Measurements from ENCODE around the gene SNX12.

SNX12 gene

DNA sequence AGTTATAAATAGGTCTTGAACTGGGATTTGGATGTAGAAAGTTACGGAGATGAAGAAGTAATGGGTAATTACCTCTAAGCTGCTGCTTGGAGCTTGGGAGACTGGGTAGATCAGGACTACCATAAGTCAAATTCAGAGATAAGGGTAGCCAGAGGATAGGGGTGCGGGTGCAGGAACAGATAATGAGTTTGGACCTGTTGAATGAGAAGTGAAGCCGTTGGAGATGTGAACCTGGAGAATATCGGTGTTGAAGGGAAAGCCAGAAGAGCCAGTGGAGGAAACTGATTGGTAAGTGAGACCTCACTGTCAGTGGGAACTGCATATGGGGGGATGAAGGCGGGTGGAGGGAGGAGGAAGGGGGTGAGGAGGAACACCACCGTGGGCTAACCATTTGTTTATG is 26.9 kb upstream of the SNX12 start:
- no peaks in the 10 kb centered on the region for H3K79me2 ChIP-seq
- H3K27me3 ChIP-seq (ENCODE audit: control insufficient read depth, insufficient read depth, low read length), result no peaks in the 10 kb centered on the region
- H3K4me2 ChIP-seq (ENCODE audit: low read length), result peak overlapping the region; percentile 68
- no peaks in the 10 kb centered on the region for H3K4me1 ChIP-seq
- peak overlapping the region; percentile 78 for H2AFZ ChIP-seq
- H3K9ac ChIP-seq, result no peak overlapping the region
- no peaks in the 10 kb centered on the region for H3K36me3 ChIP-seq (ENCODE audit: control insufficient read depth, insufficient read depth, low read length)
- peak overlapping the region; percentile 68 for H3K4me3 ChIP-seq (ENCODE audit: low read depth, low read length)
- H3K27ac ChIP-seq, result no peak overlapping the region
- no peaks in the 10 kb centered on the region for H3K9me3 ChIP-seq (ENCODE audit: control insufficient read depth, low read length)
- TF ChIP-seq, protein P1, sequence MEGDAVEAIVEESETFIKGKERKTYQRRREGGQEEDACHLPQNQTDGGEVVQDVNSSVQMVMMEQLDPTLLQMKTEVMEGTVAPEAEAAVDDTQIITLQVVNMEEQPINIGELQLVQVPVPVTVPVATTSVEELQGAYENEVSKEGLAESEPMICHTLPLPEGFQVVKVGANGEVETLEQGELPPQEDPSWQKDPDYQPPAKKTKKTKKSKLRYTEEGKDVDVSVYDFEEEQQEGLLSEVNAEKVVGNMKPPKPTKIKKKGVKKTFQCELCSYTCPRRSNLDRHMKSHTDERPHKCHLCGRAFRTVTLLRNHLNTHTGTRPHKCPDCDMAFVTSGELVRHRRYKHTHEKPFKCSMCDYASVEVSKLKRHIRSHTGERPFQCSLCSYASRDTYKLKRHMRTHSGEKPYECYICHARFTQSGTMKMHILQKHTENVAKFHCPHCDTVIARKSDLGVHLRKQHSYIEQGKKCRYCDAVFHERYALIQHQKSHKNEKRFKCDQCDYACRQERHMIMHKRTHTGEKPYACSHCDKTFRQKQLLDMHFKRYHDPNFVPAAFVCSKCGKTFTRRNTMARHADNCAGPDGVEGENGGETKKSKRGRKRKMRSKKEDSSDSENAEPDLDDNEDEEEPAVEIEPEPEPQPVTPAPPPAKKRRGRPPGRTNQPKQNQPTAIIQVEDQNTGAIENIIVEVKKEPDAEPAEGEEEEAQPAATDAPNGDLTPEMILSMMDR (IDR thresholded peaks at IDR 0.05), result no peak

DNA sequence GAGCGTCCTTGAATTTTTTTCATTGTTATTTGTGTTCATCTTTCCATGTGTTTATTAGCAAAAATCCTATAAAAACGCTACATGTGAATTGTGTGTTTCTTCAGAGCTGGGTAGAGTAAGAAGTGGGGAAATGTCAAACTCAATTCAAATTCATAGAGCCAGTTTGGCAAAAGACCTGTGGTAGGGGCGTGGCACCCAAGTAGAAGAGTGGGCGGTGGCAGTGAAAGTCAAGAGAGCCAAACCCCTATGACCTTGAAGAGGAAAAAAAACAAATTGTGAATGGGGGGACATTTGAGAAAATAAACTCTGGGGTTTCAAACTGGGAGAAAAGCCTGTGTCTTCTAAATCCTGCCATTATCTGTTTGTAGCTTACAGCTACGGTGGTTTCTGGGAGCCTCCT is 23.1 kb upstream of the SNX12 start:
- no peak overlapping the region for H3K4me2 ChIP-seq (ENCODE audit: low read length)
- TF ChIP-seq, protein P1 (IDR thresholded peaks at IDR 0.05), result no peak
- no peaks in the 10 kb centered on the region for H3K9me3 ChIP-seq (ENCODE audit: control insufficient read depth, low read length)
- H3K27me3 ChIP-seq (ENCODE audit: control insufficient read depth, insufficient read depth, low read length), result no peaks in the 10 kb centered on the region
- H3K27ac ChIP-seq, result no peak overlapping the region
- no peak overlapping the region for H2AFZ ChIP-seq
- no peaks in the 10 kb centered on the region for H3K36me3 ChIP-seq (ENCODE audit: control insufficient read depth, insufficient read depth, low read length)
- H3K79me2 ChIP-seq, result no peaks in the 10 kb centered on the region
- H3K4me1 ChIP-seq, result no peaks in the 10 kb centered on the region
- H3K4me3 ChIP-seq (ENCODE audit: low read depth, low read length), result no peak overlapping the region
- H3K9ac ChIP-seq, result no peak overlapping the region

DNA sequence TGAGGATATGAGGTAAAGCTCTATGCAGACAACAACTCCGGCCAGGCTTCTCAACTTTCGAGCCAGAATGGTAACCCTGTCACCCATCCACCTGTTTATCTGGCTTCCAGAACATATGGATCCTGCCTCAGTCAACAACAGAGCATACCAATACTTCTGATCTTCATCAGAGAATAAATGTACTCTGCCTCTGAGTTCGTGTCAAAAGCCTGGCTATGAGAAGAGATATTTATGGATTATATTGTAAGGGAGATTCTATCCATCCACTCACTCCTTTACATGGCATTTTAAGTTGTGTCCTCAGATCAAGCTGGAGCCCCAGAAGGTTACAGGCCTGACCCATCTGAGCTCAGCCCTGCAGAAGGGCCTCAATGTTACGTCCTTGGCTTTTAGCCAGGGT is 17.8 kb upstream of the SNX12 start:
- Histone ChIP-seq H3K4me2 (ENCODE audit: low read length) (no peak overlapping the region), H3K4me1 (no peaks in the 10 kb centered on the region), H2AFZ (no peak overlapping the region), H3K36me3 (ENCODE audit: control insufficient read depth, insufficient read depth, low read length) (no peaks in the 10 kb centered on the region), H3K79me2 (no peaks in the 10 kb centered on the region), H3K27ac (no peak overlapping the region), H3K9me3 (ENCODE audit: control insufficient read depth, low read length) (no peaks in the 10 kb centered on the region), H3K4me3 (ENCODE audit: low read depth, low read length) (no peak overlapping the region), H3K27me3 (ENCODE audit: control insufficient read depth, insufficient read depth, low read length) (no peaks in the 10 kb centered on the region), H3K9ac (no peak overlapping the region)
- TF ChIP-seq, protein P1 (IDR thresholded peaks at IDR 0.05), result no peak

GRCh38 chrX:71082822-71083221 is 14.7 kb upstream of the SNX12 start:
- H3K9me3 ChIP-seq (ENCODE audit: control insufficient read depth, low read length), result no peaks in the 10 kb centered on the region
- no peaks in the 10 kb centered on the region for H3K36me3 ChIP-seq (ENCODE audit: control insufficient read depth, insufficient read depth, low read length)
- H3K4me2 ChIP-seq (ENCODE audit: low read length), result no peak overlapping the region
- no peak overlapping the region for H2AFZ ChIP-seq
- no peaks in the 10 kb centered on the region for H3K4me1 ChIP-seq
- H3K27me3 ChIP-seq (ENCODE audit: control insufficient read depth, insufficient read depth, low read length), result no peaks in the 10 kb centered on the region
- no peak overlapping the region for H3K4me3 ChIP-seq (ENCODE audit: low read depth, low read length)
- no peak overlapping the region for H3K27ac ChIP-seq
- TF ChIP-seq, protein P1 (IDR thresholded peaks at IDR 0.05), result no peak
- no peak overlapping the region for H3K9ac ChIP-seq
- no peaks in the 10 kb centered on the region for H3K79me2 ChIP-seq

GRCh38 chrX:71082124-71082647 is 14.1 kb upstream of the SNX12 start:
- H3K27ac ChIP-seq, result no peak overlapping the region
- no peaks in the 10 kb centered on the region for H3K4me1 ChIP-seq
- no peak overlapping the region for H3K4me2 ChIP-seq (ENCODE audit: low read length)
- TF ChIP-seq, protein P1 (IDR thresholded peaks at IDR 0.05), result no peak
- H3K36me3 ChIP-seq (ENCODE audit: control insufficient read depth, insufficient read depth, low read length), result no peaks in the 10 kb centered on the region
- H3K27me3 ChIP-seq (ENCODE audit: control insufficient read depth, insufficient read depth, low read length), result no peaks in the 10 kb centered on the region
- H3K9ac ChIP-seq, result no peak overlapping the region
- H3K79me2 ChIP-seq, result no peaks in the 10 kb centered on the region
- H2AFZ ChIP-seq, result no peak overlapping the region
- no peaks in the 10 kb centered on the region for H3K9me3 ChIP-seq (ENCODE audit: control insufficient read depth, low read length)
- H3K4me3 ChIP-seq (ENCODE audit: low read depth, low read length), result no peak overlapping the region

All from parathyroid adenoma (tissue), 2 donors.